K562 (cell line): ENCODE data around the gene EEFSEC. TPM values are rescaled to one million over a fixed set of nuclear protein-coding genes. Genes with fewer than 3 reads are reported as not detected.

Experiments used
- REST ChIP-seq, 2 experiments: fragments of 450-650 bp; formaldehyde crosslinking in 1 of 2; IDR thresholded peaks; 2 replicates each; pipeline versions ENCODE4 v1.4.0 to v1.6.1; 2014 to 2020; ENCODE audit warnings: mild to moderate bottlenecking in 2 of 2, borderline replicate concordance in 1 of 2, low read depth in 1 of 2
- RHOXF2B ChIP-seq: fragments of 250-450 bp; sonication (Bioruptor Pico); conservative IDR thresholded peaks from 2 replicates; pipeline ENCODE4 v1.5.1; 2021
- TCF15 ChIP-seq: fragments of 250-450 bp; sonication (Bioruptor Pico); IDR thresholded peaks from 2 replicates; pipeline ENCODE4 v1.8.0; 2022; ENCODE audit warnings: moderate library complexity, mild to moderate bottlenecking, inconsistent platforms
- TCF3 ChIP-seq: sonication (generic); formaldehyde crosslinking; IDR thresholded peaks from 2 replicates; pipeline ENCODE4 v1.4.0; 2020; ENCODE audit warnings: mild to moderate bottlenecking, missing genetic modification reagents
- ZBTB40 ChIP-seq, 2 experiments: fragments of 450-650 bp in 1 of 2; sonication (generic) in 1 of 2; formaldehyde crosslinking in 1 of 2; IDR thresholded peaks; 2 replicates each; pipeline versions ENCODE4 v1.7.1 to v1.9.0; 2016 to 2022; ENCODE audit warnings: inconsistent platforms in 1 of 2, mild to moderate bottlenecking in 1 of 2, missing genetic modification reagents in 1 of 2
- ZKSCAN8 ChIP-seq: fragments of 200-800 bp; sonication (Bioruptor generic); IDR thresholded peaks from 2 replicates; pipeline ENCODE4 v1.6.1; 2016; ENCODE audit warnings: missing genetic modification characterization, missing compliant biosample characterization
- polyA plus RNA-seq, 8 experiments: library from polyadenylated mRNA; depleted of rRNA in 4 of 8; stranded (reverse) in 5 of 8; unstranded in 3 of 8; fragments of >200 nt; fragmentation: Nextera tagmentation in 2 of 8; fragmentation: Illumina TruSeq in 1 of 8; extraction: Ambion mirVana in 2 of 8; extraction: Trizol in 1 of 8; gene quantifications; 2 replicates each; pipeline versions ENCODE4 v1.2.1 to v1.2.3, GENCODE V29; 2011 to 2014; ENCODE audit warnings: inconsistent platforms in 1 of 8, missing spikeins in 1 of 8
- total RNA-seq, 7 experiments: library from RNA; depleted of rRNA in 6 of 7; stranded (reverse); fragments of >200 nt in 6 of 7; fragmentation: Illumina TruSeq in 2 of 7; extraction: Trizol in 2 of 7; gene quantifications; 2 replicates each; pipeline versions ENCODE4 v1.2.1 to v1.2.3, GENCODE V29; 2011 to 2021; ENCODE audit warnings: low replicate concordance in 1 of 7

Gene EEFSEC
- total and polyA plus RNA-seq, 9 of the 15 experiments (the other 6 are each of a cell fraction or from before 2014, with no cell fraction given) = 0.35 to 11.8 (median 7.7) TPM

- TF ChIP-seq REST (IDR thresholded peaks at IDR 0.05; ENCODE audit: borderline replicate concordance) = no peak
- TF ChIP-seq REST (CRISPR knock-in tag; IDR thresholded peaks at IDR 0.05; ENCODE audit: low read depth) = no peak
- TF ChIP-seq TCF15 = no peak
- no peak for TF ChIP-seq ZKSCAN8
- TF ChIP-seq TCF3 (CRISPR knock-in tag) = no peak; the same call in 1 of the 2 replicates
- peak; percentile 93 for TF ChIP-seq ZBTB40 (IDR thresholded peaks at IDR 0.05)
- no peak for TF ChIP-seq ZBTB40 (CRISPR knock-in tag; IDR thresholded peaks at IDR 0.05)
- no peak for TF ChIP-seq RHOXF2B
Measured at GRCh38 chr3:128153156-128154041, at the start of gene EEFSEC (continued).
